HEK293 (cell line): Measurements from ENCODE around the gene NEK2.

Experiments
- GFI1B ChIP-seq: fragments of 450-650 bp; formaldehyde crosslinking; IDR thresholded peaks from 2 replicates; pipeline ENCODE4 v1.5.1; 2016; ENCODE audit warnings: missing biosample characterization, missing genetic modification characterization
- GLIS1 ChIP-seq: fragments of 450-650 bp; formaldehyde crosslinking; IDR thresholded peaks from 2 replicates; pipeline ENCODE4 v1.5.1; 2016; ENCODE audit warnings: missing biosample characterization, missing genetic modification characterization
- HOXC10 ChIP-seq: sonication (generic); formaldehyde crosslinking; IDR thresholded peaks from 2 replicates; pipeline ENCODE4 v1.8.1; 2023; ENCODE audit warnings: mild to moderate bottlenecking, missing genetic modification reagents
- HOXD13 ChIP-seq: sonication (generic); formaldehyde crosslinking; IDR thresholded peaks from 2 replicates; pipeline ENCODE4 v1.8.0; 2022; ENCODE audit warnings: missing genetic modification reagents, borderline replicate concordance
- MYNN ChIP-seq: fragments of 450-650 bp; formaldehyde crosslinking; IDR thresholded peaks from 2 replicates; pipeline ENCODE4 v1.5.1; 2016; ENCODE audit warnings: missing biosample characterization, missing genetic modification characterization, borderline replicate concordance
- PRDM10 ChIP-seq: fragments of 450-650 bp; formaldehyde crosslinking; IDR thresholded peaks from 2 replicates; pipeline ENCODE4 v1.5.1; 2016; ENCODE audit warnings: missing biosample characterization, missing genetic modification characterization
- RBAK ChIP-seq: fragments of 450-650 bp; formaldehyde crosslinking; IDR thresholded peaks from 2 replicates; pipeline ENCODE4 v1.5.1; 2016; ENCODE audit warnings: missing biosample characterization, missing genetic modification characterization
- SCRT1 ChIP-seq: fragments of 450-650 bp; formaldehyde crosslinking; IDR thresholded peaks from 2 replicates; pipeline ENCODE4 v1.5.1; 2016; ENCODE audit warnings: missing biosample characterization, missing genetic modification characterization, borderline replicate concordance
- SETDB1 ChIP-seq: IDR thresholded peaks from one replicate; pipeline ENCODE4 v1.6.1; 2017; ENCODE audit warnings: mild to moderate bottlenecking, low read length, moderate library complexity, mixed read lengths; ENCODE audit not compliant: insufficient read length
- TRIM28 ChIP-seq: IDR thresholded peaks from 2 replicates; pipeline ENCODE4 v1.6.1; 2011; ENCODE audit warnings: low read length, control low read depth, borderline replicate concordance
- ZEB2 ChIP-seq: fragments of 450-650 bp; formaldehyde crosslinking; IDR thresholded peaks from 2 replicates; pipeline ENCODE4 v1.5.1; 2016; ENCODE audit warnings: missing biosample characterization, missing genetic modification characterization
- ZNF140 ChIP-seq: fragments of 450-650 bp; formaldehyde crosslinking; IDR thresholded peaks from 2 replicates; pipeline ENCODE4 v1.5.1; 2016; ENCODE audit warnings: missing biosample characterization, missing genetic modification characterization
- ZNF146 ChIP-seq: fragments of 450-650 bp; formaldehyde crosslinking; IDR thresholded peaks from 2 replicates; pipeline ENCODE4 v1.5.1; 2016; ENCODE audit warnings: missing biosample characterization, missing genetic modification characterization
- ZNF2 ChIP-seq: fragments of 450-650 bp; formaldehyde crosslinking; IDR thresholded peaks from 2 replicates; pipeline ENCODE4 v1.5.1; 2016; ENCODE audit warnings: missing biosample characterization, missing genetic modification characterization
- ZNF239 ChIP-seq: fragments of 450-650 bp; formaldehyde crosslinking; IDR thresholded peaks from 2 replicates; pipeline ENCODE4 v1.5.1; 2016; ENCODE audit warnings: missing biosample characterization, missing genetic modification characterization
- ZNF350 ChIP-seq: fragments of 450-650 bp; formaldehyde crosslinking; IDR thresholded peaks from 2 replicates; pipeline ENCODE4 v1.5.0; 2017; ENCODE audit warnings: missing biosample characterization, mild to moderate bottlenecking, missing genetic modification characterization
- ZNF423 ChIP-seq: fragments of 450-650 bp; formaldehyde crosslinking; IDR thresholded peaks from 2 replicates; pipeline ENCODE4 v1.5.1; 2016; ENCODE audit warnings: missing biosample characterization, missing genetic modification characterization
- ZNF548 ChIP-seq: fragments of 450-650 bp; formaldehyde crosslinking; IDR thresholded peaks from 2 replicates; pipeline ENCODE4 v1.5.1; 2016; ENCODE audit warnings: missing biosample characterization, missing genetic modification characterization
- ZNF560 ChIP-seq: fragments of 450-650 bp; formaldehyde crosslinking; IDR thresholded peaks from 2 replicates; pipeline ENCODE4 v1.5.1; 2017; ENCODE audit warnings: missing biosample characterization, missing genetic modification characterization, borderline replicate concordance
- ZNF561 ChIP-seq: fragments of 450-650 bp; IDR thresholded peaks from 2 replicates; pipeline ENCODE4 v1.5.1; 2018; ENCODE audit warnings: missing biosample characterization, missing genetic modification characterization, borderline replicate concordance
- ZNF571 ChIP-seq: fragments of 450-650 bp; formaldehyde crosslinking; IDR thresholded peaks from 2 replicates; pipeline ENCODE4 v1.5.0; 2017; ENCODE audit warnings: missing biosample characterization, missing genetic modification characterization
- ZNF623 ChIP-seq: fragments of 450-650 bp; formaldehyde crosslinking; IDR thresholded peaks from 2 replicates; pipeline ENCODE4 v1.5.1; 2016; ENCODE audit warnings: missing biosample characterization, missing genetic modification characterization
- ZNF629 ChIP-seq: fragments of 450-650 bp; formaldehyde crosslinking; IDR thresholded peaks from 2 replicates; pipeline ENCODE4 v1.5.1; 2017; ENCODE audit warnings: missing biosample characterization, missing genetic modification characterization
- ZNF776 ChIP-seq: fragments of 450-650 bp; formaldehyde crosslinking; IDR thresholded peaks from 2 replicates; pipeline ENCODE4 v1.5.0; 2017; ENCODE audit warnings: missing biosample characterization, missing genetic modification characterization, borderline replicate concordance
- ZNF777 ChIP-seq: fragments of 450-650 bp; formaldehyde crosslinking; IDR thresholded peaks from 2 replicates; pipeline ENCODE4 v1.5.1; 2017; ENCODE audit warnings: missing biosample characterization, missing genetic modification characterization, borderline replicate concordance
- ZSCAN5A ChIP-seq: fragments of 450-650 bp; formaldehyde crosslinking; IDR thresholded peaks from 2 replicates; pipeline ENCODE4 v1.5.1; 2016; ENCODE audit warnings: missing biosample characterization, missing genetic modification characterization
- TF ChIP-seq, protein P1 (sequence below): fragments of 450-650 bp; formaldehyde crosslinking; IDR thresholded peaks from 2 replicates; pipeline ENCODE4 v1.5.1; 2017; ENCODE audit warnings: missing biosample characterization, missing genetic modification characterization
- TF ChIP-seq, protein P2 (sequence below): fragments of 450-650 bp; IDR thresholded peaks from 2 replicates; pipeline ENCODE4 v1.5.1; 2018; ENCODE audit warnings: missing biosample characterization, mild to moderate bottlenecking, missing genetic modification characterization
- TF ChIP-seq, protein P3 (sequence below): fragments of 450-650 bp; formaldehyde crosslinking; IDR thresholded peaks from 2 replicates; pipeline ENCODE4 v1.5.1; 2016; ENCODE audit warnings: missing biosample characterization, missing genetic modification characterization
- TF ChIP-seq, protein P4 (sequence below): fragments of 450-650 bp; formaldehyde crosslinking; IDR thresholded peaks from 2 replicates; pipeline ENCODE4 v1.5.1; 2016; ENCODE audit warnings: missing biosample characterization, missing genetic modification characterization

NEK2 gene

DNA sequence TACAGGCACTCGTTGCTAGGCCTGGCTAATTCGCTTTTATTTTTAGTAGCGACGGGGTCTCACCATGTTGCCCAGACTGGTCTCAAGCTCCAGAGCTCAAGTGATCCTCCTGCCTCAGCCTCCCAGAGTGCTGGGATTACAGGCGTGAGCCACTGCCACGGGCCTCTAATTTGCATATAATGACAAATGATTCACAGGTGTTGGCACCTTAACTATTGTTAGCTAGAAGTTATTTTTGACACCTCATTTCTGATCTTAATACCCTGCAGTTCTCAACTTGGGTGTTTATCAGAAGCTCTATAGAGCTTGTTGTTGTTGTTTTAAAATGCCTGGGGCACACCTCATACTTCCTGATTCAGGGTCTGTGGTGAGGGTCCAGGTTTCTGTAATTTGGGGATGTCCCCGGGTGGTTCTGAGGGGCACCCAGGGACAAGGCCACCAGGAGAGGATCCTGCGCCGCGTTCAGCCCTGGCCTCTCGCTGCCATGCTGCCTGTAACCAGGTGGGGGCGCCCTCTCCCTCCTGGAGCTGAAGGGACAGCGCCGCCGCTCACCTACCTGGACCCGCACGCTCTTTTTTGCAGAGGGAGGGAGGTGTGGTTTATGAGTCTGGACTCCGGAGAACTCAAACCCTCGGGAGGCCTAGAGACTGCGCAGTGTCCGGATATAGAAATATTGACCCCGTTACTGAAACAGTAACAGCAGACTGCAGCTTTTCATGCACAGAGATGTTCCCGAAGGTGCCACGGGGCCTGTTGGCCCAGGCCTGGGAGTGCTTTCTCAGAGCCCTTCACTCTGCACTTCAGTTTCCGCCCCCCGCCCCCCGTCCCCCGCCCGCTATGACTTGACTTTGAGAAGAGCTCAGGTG lies 23.0 kb upstream of the NEK2 start (continued):
- TF ChIP-seq GLIS1 (tag by site-specific recombination) (peak; percentile 66), ZNF629 (tag by site-specific recombination) (no peak), ZNF561 (peak; percentile 55; the same call in 1 of the 2 replicates), SCRT1 (tag by site-specific recombination) (no peak), PRDM10 (no peak), ZNF623 (no peak), ZEB2 (tag by site-specific recombination) (peak; percentile 58; the same call in 1 of the 2 replicates), ZNF560 (tag by site-specific recombination) (peak; percentile 97), ZNF239 (tag by site-specific recombination) (no peak), SETDB1 (no peak), GFI1B (no peak), ZNF548 (tag by site-specific recombination) (no peak), ZNF146 (tag by site-specific recombination) (no peak), ZNF350 (tag by site-specific recombination) (no peak), HOXD13 (no peak), ZNF2 (tag by site-specific recombination) (peak; percentile 76; the same call in 1 of the 2 replicates), HOXC10 (no peak), RBAK (no peak), TRIM28 (no peak), ZSCAN5A (no peak), ZNF571 (tag by site-specific recombination) (no peak), MYNN (tag by site-specific recombination) (no peak), ZNF777 (no peak), ZNF776 (tag by site-specific recombination) (no peak), ZNF423 (tag by site-specific recombination) (no peak), ZNF140 (no peak)
- TF ChIP-seq, protein P1, sequence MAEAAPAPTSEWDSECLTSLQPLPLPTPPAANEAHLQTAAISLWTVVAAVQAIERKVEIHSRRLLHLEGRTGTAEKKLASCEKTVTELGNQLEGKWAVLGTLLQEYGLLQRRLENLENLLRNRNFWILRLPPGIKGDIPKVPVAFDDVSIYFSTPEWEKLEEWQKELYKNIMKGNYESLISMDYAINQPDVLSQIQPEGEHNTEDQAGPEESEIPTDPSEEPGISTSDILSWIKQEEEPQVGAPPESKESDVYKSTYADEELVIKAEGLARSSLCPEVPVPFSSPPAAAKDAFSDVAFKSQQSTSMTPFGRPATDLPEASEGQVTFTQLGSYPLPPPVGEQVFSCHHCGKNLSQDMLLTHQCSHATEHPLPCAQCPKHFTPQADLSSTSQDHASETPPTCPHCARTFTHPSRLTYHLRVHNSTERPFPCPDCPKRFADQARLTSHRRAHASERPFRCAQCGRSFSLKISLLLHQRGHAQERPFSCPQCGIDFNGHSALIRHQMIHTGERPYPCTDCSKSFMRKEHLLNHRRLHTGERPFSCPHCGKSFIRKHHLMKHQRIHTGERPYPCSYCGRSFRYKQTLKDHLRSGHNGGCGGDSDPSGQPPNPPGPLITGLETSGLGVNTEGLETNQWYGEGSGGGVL (tag by site-specific recombination), result no peak
- TF ChIP-seq, protein P2, sequence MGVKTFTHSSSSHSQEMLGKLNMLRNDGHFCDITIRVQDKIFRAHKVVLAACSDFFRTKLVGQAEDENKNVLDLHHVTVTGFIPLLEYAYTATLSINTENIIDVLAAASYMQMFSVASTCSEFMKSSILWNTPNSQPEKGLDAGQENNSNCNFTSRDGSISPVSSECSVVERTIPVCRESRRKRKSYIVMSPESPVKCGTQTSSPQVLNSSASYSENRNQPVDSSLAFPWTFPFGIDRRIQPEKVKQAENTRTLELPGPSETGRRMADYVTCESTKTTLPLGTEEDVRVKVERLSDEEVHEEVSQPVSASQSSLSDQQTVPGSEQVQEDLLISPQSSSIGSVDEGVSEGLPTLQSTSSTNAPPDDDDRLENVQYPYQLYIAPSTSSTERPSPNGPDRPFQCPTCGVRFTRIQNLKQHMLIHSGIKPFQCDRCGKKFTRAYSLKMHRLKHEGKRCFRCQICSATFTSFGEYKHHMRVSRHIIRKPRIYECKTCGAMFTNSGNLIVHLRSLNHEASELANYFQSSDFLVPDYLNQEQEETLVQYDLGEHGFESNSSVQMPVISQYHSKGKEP, result peak; percentile 37; the same call in 1 of the 2 replicates
- TF ChIP-seq, protein P3, sequence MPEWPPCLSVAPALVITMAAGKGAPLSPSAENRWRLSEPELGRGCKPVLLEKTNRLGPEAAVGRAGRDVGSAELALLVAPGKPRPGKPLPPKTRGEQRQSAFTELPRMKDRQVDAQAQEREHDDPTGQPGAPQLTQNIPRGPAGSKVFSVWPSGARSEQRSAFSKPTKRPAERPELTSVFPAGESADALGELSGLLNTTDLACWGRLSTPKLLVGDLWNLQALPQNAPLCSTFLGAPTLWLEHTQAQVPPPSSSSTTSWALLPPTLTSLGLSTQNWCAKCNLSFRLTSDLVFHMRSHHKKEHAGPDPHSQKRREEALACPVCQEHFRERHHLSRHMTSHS, result no peak
- TF ChIP-seq, protein P4, sequence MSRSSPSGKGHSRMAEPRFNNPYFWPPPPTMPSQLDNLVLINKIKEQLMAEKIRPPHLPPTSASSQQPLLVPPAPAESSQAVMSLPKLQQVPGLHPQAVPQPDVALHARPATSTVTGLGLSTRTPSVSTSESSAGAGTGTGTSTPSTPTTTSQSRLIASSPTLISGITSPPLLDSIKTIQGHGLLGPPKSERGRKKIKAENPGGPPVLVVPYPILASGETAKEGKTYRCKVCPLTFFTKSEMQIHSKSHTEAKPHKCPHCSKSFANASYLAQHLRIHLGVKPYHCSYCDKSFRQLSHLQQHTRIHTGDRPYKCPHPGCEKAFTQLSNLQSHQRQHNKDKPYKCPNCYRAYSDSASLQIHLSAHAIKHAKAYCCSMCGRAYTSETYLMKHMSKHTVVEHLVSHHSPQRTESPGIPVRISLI (tag by site-specific recombination), result 0 out of 2 replicates have a peak, but pooled peaks have one; percentile 28
